ENCODE measurements around the gene PYCR2.

DNA sequence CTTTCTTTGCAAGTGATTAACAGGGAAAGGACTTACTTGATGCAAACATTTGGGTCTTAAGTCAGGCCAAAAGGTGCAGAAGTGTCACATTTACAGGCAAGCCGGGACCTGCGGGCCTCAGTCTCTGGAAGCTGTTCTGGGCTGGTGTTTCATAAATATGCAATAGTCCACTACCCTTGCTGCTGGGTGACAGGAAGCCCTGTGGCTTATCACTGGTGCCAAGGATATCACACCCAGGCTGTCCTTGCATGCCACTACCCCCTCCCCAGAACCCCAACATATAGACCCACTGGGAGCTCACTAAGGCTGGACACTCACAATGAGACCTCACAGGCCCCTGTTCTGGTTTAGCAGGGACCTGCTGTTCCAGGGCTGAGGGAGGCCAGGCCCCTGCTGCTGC is 20.3 kb upstream of the PYCR2 start:
- no peak for TF ChIP-seq POLR2A (IDR thresholded peaks at IDR 0.05)
- TF ChIP-seq, protein P1, sequence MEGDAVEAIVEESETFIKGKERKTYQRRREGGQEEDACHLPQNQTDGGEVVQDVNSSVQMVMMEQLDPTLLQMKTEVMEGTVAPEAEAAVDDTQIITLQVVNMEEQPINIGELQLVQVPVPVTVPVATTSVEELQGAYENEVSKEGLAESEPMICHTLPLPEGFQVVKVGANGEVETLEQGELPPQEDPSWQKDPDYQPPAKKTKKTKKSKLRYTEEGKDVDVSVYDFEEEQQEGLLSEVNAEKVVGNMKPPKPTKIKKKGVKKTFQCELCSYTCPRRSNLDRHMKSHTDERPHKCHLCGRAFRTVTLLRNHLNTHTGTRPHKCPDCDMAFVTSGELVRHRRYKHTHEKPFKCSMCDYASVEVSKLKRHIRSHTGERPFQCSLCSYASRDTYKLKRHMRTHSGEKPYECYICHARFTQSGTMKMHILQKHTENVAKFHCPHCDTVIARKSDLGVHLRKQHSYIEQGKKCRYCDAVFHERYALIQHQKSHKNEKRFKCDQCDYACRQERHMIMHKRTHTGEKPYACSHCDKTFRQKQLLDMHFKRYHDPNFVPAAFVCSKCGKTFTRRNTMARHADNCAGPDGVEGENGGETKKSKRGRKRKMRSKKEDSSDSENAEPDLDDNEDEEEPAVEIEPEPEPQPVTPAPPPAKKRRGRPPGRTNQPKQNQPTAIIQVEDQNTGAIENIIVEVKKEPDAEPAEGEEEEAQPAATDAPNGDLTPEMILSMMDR (IDR thresholded peaks at IDR 0.05): no peak
